Stimulated activated CD8-positive, alpha-beta memory T cell treated with anti-CD3 and anti-CD28 coated beads, Interleukin-4, amount 100 ng/mL, for 1 hour (primary cell): Measurements from ENCODE around the gene ZFYVE1.
"Not testable (repeated sequence)": the region's sequence is repeated elsewhere in the genome, so short reads cannot be mapped to it uniquely, and the experiment has no call there.

Source experiments
- DNase-seq, 2 donors: peaks; one replicate each; pipeline ENCODE4 v3.0.0-alpha.2; 2020; ENCODE audit warnings: low read depth in 2 of 2, low spot score in 1 of 2

Gene ZFYVE1

GRCh38 chr14:73003681-73004080, 23.2 kb downstream of the ZFYVE1 start:
- DNase-seq: no peak

GRCh38 chr14:73000073-73000472, 26.8 kb downstream of the ZFYVE1 start:
- no peak for DNase-seq

- no peak for DNase-seq
These were observed 27.6 kb downstream of the ZFYVE1 start for GRCh38 chr14:72999316-72999715.

- DNase-seq: no peak
These were observed 28.5 kb downstream of the ZFYVE1 start for GRCh38 chr14:72998252-72998903.

GRCh38 chr14:72996916-72997315, 30.0 kb downstream of the ZFYVE1 start:
- DNase-seq: no peak

GRCh38 chr14:72990171-72990570, 36.7 kb downstream of the ZFYVE1 start:
- DNase-seq: no peak

GRCh38 chr14:72986857-72987256, 40.0 kb downstream of the ZFYVE1 start:
- no peak for DNase-seq

- no peak for DNase-seq
These were observed 40.7 kb downstream of the ZFYVE1 start for GRCh38 chr14:72986214-72986613.

GRCh38 chr14:72982146-72982708, 44.7 kb downstream of the ZFYVE1 start:
- DNase-seq: no peak

GRCh38 chr14:72980863-72981262, 46.0 kb downstream of the ZFYVE1 start:
- DNase-seq: no peak

GRCh38 chr14:72978856-72979255, 48.0 kb downstream of the ZFYVE1 start:
- DNase-seq: no peak

- DNase-seq: no peak
These were observed 51.1 kb downstream of the ZFYVE1 start for GRCh38 chr14:72975770-72976169.

- DNase-seq: no peak
These were observed 52.2 kb downstream of the ZFYVE1 start for GRCh38 chr14:72974661-72975060.

- no peak for DNase-seq
These were observed 56.0 kb downstream of the ZFYVE1 start for GRCh38 chr14:72970824-72971434.

- DNase-seq: no peak
These were observed 56.8 kb downstream of the ZFYVE1 start for GRCh38 chr14:72970058-72970630.

- no peak for DNase-seq
These were observed 58.6 kb downstream of the ZFYVE1 start for GRCh38 chr14:72968316-72968715.

GRCh38 chr14:72966038-72966437, 60.9 kb downstream of the ZFYVE1 start:
- DNase-seq: no peak

GRCh38 chr14:72965249-72965648, 61.7 kb downstream of the ZFYVE1 start:
- no peak for DNase-seq

- no peak for DNase-seq
These were observed 64.0 kb downstream of the ZFYVE1 start for GRCh38 chr14:72962829-72963312.

- not testable (repeated sequence) for DNase-seq
These were observed 64.6 kb downstream of the ZFYVE1 start for GRCh38 chr14:72962336-72962754.

GRCh38 chr14:72961579-72962335, 65.1 kb downstream of the ZFYVE1 start:
- DNase-seq: no peak
